Stimulated activated CD8-positive, alpha-beta memory T cell treated with anti-CD3 and anti-CD28 coated beads, Interleukin-4, amount 100 ng/mL, for 1 hour (primary cell): Measurements from ENCODE around the gene HORMAD2.

Experiments
- DNase-seq, 2 donors: peaks; one replicate each; pipeline ENCODE4 v3.0.0-alpha.2; 2020; ENCODE audit warnings: low read depth in 2 of 2, low spot score in 1 of 2

Gene HORMAD2

DNA sequence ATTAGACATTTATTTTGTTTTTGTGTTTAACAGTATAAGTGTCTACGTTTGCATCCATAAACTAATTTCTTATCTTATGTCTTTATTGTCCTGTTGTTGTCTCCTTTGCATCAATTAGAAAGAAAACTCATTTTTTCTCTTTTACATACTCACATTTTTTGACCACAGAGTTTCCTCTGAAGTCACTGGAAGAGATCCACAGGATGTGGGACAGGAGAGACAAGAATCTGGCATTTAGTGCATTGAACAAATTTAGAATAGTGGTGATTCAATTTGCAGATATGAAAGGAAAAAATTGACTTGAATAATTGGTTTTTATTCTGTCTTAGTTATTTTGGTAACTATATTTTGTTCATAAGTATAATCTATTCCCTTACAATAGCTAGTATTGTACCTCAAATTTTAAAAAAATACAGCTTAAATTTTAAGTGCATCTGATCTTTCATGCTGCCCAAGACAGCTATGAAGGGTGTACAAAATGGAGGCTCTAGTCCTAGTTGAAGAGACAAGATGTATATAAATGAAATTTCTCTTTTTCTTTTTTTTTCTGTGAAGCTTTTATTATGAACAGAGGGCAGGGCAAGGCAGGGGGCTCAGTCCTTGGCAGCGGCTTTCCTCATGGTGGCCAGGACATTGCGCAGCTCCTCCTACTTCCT, 24.4 kb downstream of the HORMAD2 start:
- no peak for DNase-seq

DNA sequence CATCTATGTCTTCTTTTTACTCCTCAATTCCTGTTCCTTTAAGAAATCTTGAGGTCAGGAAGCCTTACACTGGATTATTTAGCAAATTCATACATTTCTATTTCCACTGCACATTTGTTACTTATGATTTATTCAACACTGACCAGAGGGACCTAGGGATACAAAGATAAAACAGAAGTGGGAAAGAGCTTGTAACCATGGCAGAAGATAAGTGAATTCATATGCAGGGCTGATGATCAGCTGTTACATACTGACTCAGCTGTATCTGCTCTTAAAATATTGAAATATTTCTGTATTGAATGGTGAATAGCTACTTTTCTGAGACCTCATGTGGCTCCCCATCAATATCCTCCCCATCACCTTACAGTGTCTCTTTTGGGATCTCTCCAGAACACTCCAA, 25.2 kb downstream of the HORMAD2 start:
- no peak for DNase-seq

DNA sequence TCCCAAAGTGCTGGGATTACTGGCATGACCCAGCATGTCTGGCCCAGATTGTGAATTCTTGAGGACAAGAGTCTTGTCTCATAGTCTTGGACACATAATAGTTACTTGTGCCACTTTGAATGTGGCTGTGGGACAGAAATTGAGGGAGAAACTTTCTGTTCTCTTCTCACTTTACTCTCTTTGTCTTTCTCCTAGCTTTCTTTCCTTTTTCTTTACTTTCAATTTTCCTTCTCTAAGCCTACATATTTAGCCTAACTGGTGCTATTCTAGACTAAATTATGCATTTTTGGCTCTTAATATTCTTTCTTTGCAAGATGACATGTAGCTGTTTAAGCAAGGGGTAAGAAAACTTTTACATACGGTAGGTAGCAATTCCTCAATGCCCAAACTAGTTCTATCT, 33.2 kb downstream of the HORMAD2 start:
- no peak for DNase-seq

DNA sequence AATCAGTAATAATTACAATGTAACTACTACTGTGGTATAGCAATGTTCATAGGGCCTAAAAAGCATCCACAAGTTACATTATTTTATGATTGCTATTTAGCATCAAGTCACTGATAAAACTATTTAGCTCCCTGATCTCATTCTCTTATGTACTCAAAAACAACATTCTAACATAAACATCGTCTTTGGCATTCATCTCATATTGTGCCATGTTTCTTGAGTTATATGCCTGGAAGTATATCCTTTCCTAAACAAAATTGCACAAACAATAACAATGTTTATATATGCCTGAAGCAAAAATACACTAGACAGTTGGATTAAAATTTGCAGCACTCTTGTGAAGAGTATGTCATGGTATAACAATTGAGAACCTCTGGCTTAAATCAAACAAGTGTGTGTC, 34.1 kb downstream of the HORMAD2 start:
- no peak for DNase-seq

DNA sequence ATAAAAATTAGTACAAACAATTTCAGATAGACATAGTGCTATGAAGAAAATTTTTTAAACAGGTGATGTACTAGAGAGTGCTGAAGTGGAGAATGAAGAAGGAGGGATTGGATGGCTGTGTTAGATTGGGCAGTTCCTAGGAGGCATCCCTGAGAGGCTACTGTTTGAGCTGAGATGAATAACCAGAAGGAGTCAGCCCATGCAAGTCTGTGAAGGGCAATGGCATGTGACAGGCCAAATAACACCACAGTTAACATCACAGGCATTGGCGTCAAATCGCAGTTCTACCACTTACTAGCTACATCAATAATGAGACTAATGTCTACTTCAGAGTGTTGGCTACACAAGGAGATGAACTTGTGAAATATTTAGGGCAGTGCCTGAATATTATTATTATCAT, 35.4 kb downstream of the HORMAD2 start:
- DNase-seq, result no peak

DNA sequence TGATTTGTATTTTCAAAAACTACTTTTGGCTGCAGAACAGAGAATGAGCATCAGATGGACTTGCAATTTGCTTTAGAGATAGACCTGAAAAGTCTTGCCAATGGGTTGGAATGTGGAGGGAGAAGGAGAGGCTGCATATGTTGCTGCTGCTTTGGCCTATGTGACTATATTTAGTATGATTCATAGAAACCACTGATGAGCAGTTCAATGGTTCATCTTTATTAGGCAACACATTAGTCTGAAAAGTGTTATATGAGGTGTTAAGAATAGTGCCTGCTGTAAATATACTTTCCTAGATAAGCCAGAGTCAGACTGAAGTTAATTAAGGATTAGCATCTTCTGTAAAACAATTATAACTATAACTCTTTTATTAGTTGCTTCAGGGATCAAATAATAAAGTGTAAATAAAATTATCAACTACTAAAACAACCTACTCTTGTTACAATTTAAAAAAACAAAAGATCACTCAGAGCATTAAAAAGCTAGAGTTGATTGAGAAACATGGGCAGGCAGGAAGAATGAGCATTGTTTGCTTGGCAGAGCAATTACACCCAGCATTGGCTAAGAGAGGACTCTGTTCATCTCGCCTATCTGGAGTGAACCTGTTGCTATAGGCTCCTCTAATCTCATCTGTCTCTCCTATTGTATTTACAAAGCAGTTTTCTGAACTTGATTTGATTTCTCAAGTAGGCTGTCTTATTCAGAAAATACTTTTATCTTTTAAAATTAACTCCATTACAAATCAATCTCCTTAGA, 36.3 kb downstream of the HORMAD2 start:
- DNase-seq, result no peak

DNA sequence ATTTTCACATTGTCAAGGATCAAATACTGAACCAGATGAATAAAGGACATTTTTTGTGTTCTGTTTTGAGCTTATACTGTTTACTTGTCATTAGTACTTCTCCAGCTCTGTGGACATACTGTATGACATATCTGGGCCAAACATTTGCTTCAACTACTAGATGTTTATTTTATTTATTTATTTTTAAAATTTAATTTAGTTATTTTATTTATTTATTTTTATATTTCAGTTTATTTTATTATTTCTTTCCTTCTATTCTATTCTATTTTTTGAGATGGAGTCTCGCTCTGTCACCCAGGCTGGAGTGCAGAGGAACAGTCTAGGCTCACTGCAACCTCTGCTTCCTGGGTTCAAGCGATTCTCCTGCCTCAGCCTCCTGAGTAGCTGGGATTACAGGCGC, 37.0 kb downstream of the HORMAD2 start:
- DNase-seq, result no peak

DNA sequence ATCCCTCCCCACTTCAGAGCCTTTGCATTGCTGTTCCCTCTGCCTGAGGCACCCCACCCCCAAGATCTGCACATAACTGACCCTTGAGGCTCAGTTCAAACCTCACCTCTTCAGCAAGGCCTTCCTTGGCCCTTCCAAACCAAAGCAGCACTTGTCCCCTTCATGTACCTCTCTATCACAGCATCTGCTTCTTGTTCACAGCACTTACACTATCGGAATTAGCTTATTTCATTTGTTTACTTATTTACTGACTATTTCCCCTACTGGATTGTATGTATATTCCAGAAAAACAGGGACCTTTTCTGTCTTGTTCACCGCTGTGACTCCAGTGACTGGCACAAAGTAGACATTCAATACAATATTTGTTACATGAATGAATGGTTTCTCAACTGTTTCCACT, 38.0 kb downstream of the HORMAD2 start:
- DNase-seq, result no peak

DNA sequence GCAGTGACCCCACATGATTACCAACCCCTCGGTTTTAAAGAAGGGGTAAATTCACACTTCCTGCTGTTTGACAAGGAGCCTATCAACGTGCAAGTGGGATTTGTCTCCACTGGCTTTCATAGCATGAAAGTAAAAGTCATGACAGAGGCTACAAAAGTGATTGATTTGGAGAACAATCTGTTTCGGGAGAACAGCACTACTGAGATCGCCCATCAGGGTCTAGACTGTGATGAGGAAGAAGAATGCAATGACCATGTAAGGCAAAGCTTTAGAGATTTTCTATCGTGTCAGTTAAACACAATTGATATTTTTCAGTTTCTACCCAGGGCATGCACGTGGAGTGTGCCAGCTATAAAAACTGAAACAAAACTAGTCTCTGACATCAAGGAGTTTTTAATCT, 41.7 kb downstream of the HORMAD2 start:
- DNase-seq, result no peak

DNA sequence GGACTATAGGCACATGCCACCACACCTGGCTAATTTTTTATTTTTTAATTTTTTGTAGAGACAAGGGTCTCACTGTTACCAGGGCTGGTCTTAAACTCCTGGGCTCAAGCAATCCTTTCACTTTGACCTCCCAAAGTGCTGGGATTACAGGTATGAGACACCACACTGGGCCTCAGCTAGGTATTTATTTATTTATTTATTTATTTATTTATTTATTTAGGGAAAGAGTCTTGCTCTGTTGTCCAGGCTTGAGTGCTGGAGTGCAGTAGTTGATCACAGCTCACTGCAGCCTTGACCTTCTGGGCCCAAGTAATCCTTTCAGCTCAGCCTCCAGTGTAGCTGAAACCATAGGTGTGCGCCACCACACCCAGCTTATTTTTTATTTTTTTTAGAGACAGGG, 43.2 kb downstream of the HORMAD2 start:
- DNase-seq, result no peak

DNA sequence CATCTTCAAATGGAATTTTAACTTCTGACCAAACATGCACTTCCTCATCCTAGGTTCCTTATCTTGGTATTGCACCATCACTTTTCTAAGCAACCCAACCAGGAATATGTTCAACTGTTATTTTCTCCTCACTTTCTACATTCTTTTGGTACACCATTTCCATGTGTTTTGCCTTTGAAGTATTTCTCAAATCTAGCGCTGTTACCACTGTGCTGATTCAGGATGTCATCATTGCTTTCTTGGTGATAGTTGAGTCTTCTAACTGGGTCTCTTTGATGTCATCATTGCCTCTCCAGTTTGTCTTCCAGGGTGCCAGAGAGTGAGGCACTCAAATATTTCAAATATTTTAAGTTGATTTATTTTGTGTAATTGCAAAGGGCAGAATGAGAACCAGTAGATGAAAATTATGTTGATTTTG, 47.5 kb downstream of the HORMAD2 start:
- no peak for DNase-seq

DNA sequence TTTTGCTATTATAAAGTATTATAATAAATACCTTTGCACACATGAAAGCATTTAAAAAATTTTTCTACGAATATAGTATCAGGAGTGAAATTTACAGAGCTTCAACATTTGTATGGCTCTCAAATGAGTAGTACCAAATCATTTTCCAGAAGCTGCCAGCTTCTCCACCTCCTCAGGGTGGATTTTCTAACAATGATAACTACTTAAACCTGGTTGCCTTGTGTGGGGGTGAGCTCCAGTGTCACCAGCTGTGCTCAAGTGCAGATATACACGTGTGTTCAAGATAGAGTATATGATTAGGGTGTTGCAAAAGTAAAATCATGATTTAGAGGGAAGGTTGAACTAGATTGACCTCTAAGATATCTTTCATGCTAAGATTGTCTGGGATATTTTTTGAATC, 48.2 kb downstream of the HORMAD2 start:
- no peak for DNase-seq

DNA sequence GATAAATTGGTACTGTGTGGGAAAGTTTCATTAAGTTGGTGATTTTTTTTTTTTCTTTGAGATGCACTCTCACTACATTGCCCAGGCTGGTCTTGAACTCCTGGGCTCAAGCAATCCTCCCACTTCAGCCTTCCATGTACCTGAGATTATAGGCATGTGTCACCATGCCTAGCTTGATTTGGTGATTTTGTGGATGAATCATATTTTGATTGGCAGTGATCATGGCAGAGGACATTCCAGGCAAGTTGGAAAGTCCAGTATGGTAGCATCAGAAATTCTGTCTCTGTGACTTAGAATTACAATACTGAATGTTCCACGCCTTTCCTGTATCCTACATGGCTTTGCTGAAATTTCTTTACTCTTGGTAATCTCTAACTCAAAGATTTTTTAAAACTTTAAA, 49.4 kb downstream of the HORMAD2 start:
- DNase-seq, result no peak

DNA sequence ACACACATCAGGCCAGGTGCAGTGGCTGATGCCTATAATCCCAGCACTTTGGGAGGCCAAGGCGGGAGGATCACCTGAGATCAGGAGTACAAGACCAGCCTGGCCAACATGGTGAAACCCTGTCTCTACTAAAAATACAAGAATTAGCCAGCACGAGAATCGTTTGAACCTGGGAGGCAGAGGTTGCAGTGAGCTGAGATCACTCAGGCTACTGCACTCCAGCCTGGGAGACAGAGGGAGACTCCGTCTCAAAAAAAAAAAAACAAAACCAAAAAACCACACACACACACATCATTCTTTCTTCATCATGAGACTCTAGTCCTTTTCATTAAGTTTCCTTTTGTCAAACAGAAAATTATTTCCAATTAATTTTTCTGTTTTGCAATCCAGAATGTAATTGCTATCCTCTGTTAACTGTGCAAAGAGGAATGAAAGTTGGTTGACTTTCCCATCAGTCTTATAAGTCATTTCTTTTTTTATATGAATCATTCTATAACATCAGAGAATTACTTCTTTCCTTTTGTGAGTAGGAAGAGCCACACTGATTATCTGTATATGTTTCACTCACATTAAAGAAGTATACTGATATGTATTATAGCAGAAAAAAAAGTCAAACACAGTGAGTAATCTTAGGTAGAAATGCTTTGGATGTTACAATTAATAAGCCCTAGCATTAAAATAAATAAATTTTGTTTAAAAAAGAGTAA, 52.2 kb downstream of the HORMAD2 start:
- DNase-seq, result no peak

DNA sequence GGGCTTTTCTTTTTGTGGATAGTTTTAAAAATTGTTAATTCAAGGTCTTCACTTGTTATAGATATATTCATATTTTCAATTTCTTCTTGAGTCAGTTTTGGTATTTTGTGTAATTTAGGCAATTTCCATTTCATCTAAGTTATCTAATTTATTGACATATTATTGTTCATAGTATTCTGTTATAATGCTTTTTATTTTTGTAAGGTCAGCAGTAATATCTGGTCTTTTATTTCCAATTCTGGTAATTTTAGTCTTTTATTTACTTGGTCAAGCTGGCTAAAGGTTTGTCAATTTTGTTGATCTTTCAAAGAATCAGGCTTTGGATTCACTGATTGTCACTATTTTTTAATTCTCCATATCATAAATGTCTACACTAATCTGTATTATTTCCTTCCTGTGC, 60.1 kb downstream of the HORMAD2 start:
- no peak for DNase-seq

DNA sequence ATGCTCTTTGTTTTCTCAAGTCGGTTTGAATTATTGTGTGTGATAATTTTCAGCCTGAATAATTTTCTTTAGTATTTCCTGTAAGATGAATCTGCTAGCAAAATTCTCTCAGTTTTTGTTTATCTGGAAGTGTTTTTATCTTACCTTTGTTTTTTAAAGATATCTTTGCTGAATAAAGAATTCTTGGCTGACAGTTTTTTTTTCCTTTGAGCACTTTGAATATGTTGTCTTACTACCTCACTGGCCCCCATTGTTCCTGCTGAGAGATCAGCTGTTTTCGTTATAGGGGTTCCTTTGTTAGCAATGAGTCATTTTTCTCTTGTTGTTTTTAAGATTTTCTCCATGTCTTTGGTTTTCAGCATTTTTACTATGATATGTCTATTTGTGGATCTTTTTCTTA, 63.0 kb downstream of the HORMAD2 start:
- no peak for DNase-seq

DNA sequence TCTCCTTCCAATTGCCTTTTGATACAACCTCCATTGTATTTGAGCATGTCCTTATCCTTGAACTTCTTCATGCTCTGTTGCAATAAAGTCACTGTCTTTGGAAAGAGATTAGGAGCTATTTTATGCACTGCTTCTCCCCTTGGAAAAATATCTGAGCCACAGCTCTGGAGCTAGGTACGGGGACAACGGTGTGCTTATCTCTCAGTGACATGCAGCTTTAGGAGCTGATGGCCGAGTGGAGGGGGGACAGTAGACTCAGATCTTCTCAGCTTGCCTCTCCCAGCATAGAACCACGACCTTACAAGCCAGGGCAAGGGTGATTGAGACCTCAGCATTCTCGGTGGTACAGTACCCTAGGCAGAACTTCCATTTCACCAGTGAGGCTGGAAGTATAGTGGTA, 64.1 kb downstream of the HORMAD2 start:
- DNase-seq, result no peak

DNA sequence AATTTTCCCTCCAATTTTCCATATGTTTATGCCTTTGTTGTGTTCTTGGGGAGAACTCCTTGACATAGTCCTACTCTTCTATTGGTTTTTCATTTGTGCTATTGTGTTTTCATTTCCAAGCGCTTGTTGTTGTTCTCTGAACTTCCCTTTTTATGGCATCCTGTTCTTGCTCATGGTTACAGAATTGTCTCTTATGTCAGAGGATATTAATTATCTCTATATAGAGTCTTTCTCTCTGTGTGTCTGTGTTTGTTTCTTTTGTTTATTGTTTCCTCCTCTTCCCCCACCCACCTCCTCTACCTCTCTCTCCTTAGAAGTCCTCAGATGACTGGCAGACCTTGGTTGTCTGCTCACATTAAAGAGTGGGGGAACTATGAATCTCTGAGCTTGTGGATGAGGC, 69.9 kb downstream of the HORMAD2 start:
- no peak for DNase-seq

DNA sequence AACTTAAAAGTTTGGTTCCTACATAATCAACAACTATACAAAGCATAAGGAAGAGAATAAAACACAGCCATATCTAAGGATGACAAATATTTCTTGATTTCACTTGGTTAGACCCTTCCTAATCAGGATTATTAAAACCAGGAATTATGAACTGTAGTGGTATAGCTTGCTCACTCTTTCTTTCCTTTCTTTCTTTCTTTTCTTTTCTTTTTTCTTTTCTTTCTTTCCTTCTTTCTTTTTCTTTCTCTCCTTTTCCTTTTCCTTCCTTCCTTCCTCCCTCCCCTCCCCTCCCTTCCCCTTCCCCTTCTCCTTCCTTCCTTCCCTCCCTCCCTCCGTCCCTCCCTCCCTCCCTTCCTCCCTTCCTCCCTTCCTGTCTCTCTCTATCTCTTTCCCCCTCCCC, 78.0 kb downstream of the HORMAD2 start:
- DNase-seq, result no peak

DNA sequence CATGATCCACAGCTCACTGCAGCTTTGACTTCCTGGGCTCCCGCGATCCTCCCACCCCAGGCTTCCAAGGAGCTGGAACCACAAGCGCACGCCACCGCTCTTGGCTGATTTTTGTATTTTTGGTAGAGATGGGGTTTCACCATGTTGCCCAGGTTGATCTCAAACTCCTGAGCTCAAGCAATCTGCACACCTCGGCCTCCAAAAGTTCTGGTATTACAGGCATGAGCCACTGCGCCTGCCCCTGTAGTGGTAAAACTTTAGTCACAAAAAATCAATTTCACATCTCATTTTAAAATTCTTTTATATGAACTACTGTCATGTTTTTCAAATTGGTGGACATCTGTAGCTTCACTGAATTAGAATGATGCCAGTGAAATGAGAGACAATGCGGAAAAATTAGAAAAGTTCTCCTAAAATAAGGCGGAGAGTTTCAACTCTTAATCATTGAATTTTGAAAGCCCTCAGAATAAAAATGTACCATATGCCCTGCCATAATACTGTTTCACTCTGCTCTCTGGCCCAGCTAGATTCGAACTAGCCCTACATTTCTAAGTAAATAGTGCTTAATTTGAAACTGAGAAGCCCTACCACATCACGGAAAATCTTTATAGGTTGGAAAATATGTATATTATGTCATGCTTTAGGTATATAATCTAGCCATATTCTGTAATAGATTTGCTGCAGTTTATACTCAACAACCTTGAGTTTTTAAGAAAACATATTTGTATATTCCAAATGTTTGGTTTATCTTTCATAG, 78.7 kb downstream of the HORMAD2 start:
- DNase-seq, result no peak

DNA sequence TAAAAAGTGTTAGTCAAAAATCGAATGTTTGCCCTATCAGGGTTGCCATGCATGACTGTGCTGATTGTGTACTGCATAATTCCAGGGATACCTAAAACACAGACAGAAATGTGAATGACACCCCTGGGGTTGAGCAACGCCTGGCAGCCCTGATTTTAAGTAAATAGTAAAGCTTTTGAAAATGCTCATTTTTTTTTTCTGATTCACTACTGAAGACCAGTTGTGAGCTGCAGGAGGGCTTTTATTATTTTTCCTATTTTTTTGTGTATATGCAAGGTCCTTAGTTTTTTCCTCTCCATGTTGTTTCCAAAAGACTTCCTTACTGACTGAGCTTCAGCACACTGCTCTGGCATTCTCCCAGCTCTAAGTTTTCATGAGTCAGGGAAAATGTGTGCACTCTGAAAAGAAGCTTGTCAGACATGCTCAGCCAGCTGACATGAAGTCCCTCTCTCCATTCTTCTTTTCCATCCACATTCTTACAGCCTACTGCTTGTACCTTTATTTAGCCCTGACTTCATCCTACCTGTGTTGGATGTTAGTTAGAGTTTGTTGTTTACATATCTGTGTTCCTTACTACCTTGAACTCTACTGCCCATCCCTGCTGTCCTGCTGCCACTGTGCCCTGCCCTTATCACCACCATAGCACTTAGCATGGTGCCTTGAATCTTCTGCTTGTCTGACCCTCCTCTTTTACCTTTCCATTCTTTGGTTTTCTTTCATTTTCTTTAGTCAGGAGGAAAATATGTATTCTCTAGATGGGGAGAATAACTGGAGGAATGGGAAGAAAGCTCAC, 79.5 kb downstream of the HORMAD2 start:
- DNase-seq, result no peak
